KOPT-K1 (cell line): ENCODE results near the gene GALNT6.

Experiments
- H3K27ac ChIP-seq: fragments of 200-600 bp; sonication (generic); 2 replicates; pipeline ENCODE4 v1.5.1; 2016; ENCODE audit warnings: antibody characterized with exemption, mild to moderate bottlenecking, low read depth, low read length; ENCODE audit not compliant: poor library complexity, severe bottlenecking
- H3K36me3 ChIP-seq: fragments of 200-600 bp; sonication (generic); 2 replicates; pipeline ENCODE4 v1.5.1; 2017; ENCODE audit warnings: antibody characterized with exemption, mild to moderate bottlenecking, low read length, moderate library complexity; ENCODE audit not compliant: insufficient read depth
- H3K9me3 ChIP-seq: fragments of 200-600 bp; sonication (generic); 2 replicates; pipeline ENCODE4 v1.5.1; 2017; ENCODE audit warnings: antibody characterized with exemption, low read length, mild to moderate bottlenecking; ENCODE audit not compliant: insufficient read depth, poor library complexity, severe bottlenecking

GALNT6 gene

DNA sequence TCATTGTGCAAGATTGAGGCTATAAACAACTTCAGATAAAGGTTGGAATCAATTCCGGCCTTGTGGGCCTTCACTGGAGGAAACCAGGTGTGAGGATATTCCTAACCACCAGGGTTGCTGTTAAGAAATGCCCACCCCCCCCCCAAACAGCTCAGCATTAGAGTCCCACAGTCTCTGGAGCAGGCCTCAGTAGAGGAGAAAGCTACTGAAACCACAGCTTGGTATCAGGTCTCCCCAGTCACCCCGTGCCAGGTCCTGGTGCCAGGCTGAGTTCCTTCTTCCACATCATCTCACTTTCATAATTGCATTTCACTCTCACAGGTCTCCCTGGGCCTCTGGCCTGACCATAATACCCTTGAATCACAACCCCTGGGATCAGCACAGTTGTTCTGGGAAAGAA is 12.5 kb downstream of the GALNT6 start:
- Histone ChIP-seq H3K27ac (peak overlapping the region; percentile 65), H3K9me3 (no peaks in the 10 kb centered on the region), H3K36me3 (peaks cover 62% of the 10 kb centered on the region)

DNA sequence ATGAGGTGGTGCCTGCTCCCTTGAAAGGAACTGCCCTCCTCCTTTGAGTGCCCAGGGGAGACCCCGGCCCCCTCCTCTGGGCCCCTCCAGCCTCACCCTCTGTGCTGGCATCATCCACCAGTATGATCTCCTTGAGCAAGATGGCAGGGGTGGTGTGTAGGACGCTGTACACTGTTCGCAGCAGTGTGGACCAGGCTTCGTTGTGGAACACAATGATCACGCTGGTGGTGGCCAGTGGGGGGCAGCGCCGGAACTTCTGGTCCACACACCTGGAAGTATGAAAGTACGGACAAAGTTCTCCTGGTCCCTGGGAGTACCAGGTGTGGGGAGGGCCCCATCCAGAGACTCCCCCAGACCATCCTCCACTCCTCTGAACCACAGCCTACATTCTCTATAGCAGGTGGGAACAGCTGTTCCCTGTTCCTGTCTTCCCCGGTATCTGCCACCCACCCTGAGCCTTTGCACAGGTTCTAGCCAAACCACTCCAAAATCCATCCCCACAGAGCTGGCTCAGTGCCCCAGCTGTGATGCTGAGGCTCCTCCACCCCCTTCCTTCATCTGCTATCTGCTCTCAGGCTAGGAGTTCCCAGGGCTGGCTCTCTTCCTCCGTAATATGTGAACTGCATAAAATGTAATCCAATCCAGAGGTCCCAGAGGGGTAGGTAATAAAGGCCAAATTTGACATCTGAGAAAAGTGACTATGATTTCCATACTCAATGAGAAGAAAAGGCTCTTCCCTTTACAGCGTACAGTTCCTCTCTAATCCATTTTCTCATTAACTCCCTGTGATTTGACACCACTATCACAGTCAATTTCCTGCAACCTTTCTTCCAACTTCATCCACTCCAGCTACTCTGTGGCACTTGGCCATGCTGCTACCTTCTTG is 13.9 kb downstream of the GALNT6 start:
- Histone ChIP-seq H3K36me3 (peaks cover 76% of the 10 kb centered on the region), H3K9me3 (no peaks in the 10 kb centered on the region), H3K27ac (peak overlapping the region; percentile 65)

DNA sequence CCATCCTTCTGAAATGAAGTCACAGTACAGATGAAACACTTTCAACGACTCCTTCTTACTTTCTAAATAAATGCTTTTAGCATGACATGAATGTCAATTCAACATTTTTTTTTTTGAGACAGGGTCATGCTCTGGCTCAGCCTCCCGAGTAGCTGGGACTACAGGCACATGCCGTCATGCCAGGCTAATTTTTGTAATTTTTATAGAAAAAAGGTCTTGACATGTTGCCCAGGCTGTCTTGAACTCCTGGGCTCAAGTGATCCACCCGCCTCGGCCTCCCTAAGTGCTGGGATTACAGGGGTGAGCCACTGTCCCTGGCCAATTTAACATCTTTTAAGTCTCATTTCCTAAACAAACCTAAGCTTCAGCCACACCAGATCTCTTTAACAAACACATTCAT is 16.4 kb downstream of the GALNT6 start:
- H3K27ac ChIP-seq: peak overlapping the region; percentile 18
- H3K9me3 ChIP-seq: no peaks in the 10 kb centered on the region
- peaks cover 84% of the 10 kb centered on the region for H3K36me3 ChIP-seq

DNA sequence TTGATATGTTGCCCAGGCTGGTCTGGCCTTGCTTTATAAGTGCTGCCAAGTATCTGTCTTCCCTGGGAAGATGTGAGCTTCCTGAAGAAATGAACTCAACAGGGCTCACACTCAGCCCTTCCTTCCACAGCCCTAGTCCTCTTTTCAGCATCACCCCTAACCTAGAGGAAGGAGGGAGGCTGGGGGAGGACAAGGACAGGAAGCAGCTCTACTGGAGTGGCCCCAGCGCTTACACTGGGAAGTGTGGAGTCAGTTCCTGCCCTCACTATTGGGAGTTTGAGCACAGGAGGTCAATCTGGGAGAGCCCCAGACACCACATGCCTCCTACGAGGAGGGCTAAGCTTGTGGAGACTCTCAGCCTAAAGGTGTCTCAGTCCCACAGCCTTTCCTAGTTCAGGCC is 16.8 kb downstream of the GALNT6 start:
- H3K27ac ChIP-seq: peak overlapping the region; percentile 18
- H3K9me3 ChIP-seq: no peaks in the 10 kb centered on the region
- peaks cover 79% of the 10 kb centered on the region for H3K36me3 ChIP-seq

DNA sequence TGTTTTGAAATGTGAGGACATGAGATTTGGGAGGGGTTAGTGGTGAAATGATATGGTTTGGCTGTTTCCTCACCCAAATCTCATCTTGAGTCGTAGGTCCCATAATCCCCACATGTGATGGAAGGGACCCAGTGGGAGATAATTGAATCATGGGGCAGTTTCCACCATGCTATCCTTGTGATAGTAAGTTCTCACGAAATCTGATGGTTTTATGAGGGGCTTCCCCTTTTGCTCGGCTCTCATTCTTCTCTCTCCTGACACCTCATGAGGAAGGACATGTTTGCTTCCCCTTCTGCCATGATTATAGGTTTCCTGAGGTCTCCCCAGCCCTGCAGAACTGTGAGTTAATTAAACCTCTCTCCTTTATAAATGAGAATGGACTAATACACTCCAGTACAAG is 18.0 kb downstream of the GALNT6 start:
- Histone ChIP-seq H3K27ac (no peak overlapping the region), H3K9me3 (no peaks in the 10 kb centered on the region), H3K36me3 (peaks cover 68% of the 10 kb centered on the region)

DNA sequence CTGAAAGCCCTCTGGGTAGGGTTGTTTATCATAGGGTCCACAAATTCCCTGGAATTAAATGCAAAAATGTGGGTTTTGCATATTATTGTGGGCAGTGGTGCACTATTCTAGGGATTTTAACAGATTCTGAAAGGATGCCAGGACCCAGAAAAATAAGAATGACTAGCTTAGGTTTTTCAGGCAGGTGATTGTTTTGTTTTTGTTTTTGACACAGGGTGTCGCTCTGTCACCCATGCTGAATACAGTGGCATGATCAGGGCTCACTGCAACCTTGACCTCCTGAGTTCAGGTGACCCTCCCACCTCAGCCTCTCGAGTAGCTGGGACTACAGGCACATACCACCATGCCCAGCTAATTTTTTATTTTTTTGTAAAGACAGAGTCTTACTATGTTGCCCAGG is 19.2 kb downstream of the GALNT6 start:
- Histone ChIP-seq H3K36me3 (peaks cover 67% of the 10 kb centered on the region), H3K9me3 (no peaks in the 10 kb centered on the region), H3K27ac (no peak overlapping the region)

DNA sequence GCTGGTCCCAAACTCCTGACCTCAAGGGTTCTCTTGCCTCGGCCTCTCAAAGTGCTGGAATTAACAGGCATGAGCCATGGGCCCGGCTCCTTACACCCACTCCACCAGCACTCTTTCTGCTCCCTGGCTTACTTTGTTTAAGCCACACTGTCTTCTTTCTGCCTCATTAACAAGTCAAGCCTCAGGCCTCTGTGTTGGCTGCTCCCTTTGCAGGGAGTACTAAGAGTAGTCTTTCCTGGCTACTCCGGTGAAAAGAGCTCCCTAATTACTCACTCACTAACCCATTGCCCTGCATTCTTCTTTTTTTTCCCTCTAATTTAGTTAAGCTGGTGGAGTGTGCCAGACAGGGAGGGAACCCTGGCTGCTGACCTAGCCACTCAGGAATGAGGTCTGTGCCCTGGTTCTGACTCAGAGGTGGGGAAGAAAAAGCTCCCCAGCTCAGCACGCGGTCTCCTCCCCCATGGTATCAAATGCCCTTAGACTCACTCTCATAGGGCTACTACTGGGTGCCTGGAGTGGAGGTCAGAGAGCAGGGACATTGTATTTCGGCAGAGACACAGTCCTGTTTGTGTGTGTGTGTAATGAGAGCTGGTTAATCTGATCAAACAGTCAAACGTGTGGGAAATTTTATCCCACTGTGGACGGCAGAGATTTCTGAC is 19.8 kb downstream of the GALNT6 start:
- Histone ChIP-seq H3K9me3 (no peaks in the 10 kb centered on the region), H3K27ac (no peak overlapping the region), H3K36me3 (peaks cover 65% of the 10 kb centered on the region)

DNA sequence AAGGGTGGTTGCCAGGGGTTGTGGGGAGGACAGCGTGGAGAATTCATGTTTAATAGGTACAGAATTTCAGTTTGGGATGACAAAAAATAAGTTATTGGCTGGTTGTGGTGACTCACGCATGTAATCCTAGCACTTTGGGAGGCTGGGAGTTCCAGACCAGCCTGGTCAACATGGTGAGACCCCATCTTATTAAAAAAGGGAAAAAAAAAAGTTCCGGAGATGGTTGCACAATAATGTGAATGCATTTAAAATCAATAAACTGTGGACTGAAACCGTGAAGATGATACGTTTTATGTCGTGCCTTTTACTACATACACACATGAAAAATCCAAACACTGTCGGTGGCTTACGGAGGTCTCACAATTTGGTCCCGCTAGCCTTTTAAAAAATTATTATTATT is 20.5 kb downstream of the GALNT6 start:
- no peak overlapping the region for H3K27ac ChIP-seq
- H3K9me3 ChIP-seq: no peaks in the 10 kb centered on the region
- H3K36me3 ChIP-seq: peaks cover 65% of the 10 kb centered on the region

DNA sequence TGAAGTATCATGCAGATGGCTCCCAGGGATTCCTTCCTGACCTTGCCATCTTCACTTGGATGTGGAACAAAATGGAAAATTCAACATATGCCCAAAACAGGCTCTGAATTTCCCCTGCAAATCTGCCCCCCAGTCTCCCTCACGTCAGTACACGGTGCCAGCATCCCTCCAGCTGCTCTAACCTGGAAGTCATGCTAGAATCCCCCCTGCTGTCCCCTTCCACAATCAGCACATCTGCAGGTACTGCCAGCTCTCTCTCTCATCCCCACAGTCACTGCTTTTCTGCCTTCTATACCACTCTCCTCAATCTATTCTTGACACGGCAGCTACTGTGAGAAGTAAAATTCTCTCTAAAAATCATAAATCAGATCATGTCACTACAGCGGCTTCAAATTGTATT is 21.6 kb downstream of the GALNT6 start:
- Histone ChIP-seq H3K9me3 (no peaks in the 10 kb centered on the region), H3K36me3 (peaks cover 66% of the 10 kb centered on the region), H3K27ac (peak overlapping the region; percentile 68)

DNA sequence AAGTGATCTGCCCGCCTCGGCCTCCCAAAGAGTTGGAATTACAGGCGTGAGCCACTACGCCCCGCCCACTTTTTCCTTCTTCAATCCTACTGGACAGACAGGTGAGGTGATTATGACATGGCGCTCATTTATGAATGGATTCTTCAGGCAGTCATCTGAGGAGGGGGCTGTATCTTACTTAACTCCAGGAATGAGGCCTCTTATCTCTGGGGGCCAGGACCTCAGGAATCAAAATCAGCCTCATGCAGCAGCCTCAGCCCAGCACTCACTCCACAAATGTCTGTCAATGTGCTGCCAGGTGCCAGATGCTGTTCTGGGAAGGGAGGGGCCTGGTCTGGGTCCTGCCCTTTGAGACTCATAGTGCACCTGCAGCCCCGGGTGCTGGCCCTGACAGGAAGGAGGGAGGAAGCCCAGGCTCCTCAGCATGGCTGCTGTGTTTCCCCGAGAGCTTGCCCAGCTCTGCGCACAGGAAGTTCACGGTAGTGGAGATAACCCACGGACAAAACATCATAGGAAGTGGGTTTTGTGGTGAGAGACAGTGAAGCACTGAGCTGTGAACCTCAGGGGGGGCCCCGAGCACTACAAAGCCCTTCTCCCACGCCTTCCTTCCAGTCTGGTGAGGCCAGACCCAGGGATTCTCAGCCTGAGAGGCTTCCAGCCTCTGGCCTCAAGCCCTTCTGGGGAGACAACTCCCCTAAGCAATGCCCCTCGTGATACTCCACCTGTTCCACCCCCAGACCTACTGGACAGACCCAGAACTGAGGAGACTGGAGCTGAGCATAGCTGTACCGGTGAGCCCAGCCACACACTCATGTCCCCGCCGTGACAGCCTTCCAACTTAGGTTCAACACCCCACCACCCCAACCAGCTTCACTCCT is 22.3 kb downstream of the GALNT6 start:
- H3K36me3 ChIP-seq: peaks cover 66% of the 10 kb centered on the region
- peak overlapping the region; percentile 68 for H3K27ac ChIP-seq
- H3K9me3 ChIP-seq: no peaks in the 10 kb centered on the region

DNA sequence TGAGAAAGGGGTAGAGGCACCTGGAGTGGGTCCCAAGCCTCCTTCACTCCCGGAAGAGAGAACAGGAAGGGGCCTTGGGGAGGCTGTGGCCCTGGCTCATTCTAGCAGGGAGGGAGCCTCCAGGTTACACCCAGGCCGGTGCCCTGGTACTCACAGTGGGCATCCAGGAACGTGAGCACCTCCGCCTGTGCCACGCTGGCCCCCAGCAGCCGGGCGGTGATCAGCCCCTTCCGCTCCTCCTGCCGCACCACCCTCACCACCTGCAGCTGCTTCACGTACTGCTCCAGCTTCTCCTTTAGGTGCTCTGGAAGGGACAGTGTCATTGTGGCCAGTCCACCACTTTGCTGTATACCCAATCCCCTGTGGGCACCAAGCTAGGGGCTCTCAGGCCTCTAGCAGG is 25.9 kb downstream of the GALNT6 start:
- H3K27ac ChIP-seq: no peak overlapping the region
- peaks cover 72% of the 10 kb centered on the region; the same call in 1 of the 2 replicates for H3K36me3 ChIP-seq
- H3K9me3 ChIP-seq: no peaks in the 10 kb centered on the region

DNA sequence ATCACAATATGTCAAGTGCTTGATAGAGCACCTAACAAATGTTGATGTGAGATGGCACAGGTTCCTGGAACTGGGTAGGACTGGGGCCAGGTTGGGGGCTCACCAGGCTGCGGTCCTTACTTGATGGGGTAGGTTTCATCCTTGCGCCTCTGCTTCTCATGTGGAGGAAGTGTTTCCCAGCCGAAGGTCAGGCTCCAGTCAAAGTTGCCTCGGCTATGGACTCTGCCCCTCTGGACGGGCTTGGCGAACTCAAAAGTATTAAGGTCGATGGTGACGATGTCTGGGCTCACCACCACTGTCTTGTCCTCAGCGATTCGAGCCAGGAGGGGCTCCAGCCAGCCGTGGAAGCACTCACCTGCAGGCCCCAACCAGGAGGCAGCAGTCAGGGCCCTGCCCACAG is 27.2 kb downstream of the GALNT6 start:
- no peaks in the 10 kb centered on the region for H3K9me3 ChIP-seq
- H3K36me3 ChIP-seq: peaks cover 85% of the 10 kb centered on the region
- no peak overlapping the region for H3K27ac ChIP-seq

DNA sequence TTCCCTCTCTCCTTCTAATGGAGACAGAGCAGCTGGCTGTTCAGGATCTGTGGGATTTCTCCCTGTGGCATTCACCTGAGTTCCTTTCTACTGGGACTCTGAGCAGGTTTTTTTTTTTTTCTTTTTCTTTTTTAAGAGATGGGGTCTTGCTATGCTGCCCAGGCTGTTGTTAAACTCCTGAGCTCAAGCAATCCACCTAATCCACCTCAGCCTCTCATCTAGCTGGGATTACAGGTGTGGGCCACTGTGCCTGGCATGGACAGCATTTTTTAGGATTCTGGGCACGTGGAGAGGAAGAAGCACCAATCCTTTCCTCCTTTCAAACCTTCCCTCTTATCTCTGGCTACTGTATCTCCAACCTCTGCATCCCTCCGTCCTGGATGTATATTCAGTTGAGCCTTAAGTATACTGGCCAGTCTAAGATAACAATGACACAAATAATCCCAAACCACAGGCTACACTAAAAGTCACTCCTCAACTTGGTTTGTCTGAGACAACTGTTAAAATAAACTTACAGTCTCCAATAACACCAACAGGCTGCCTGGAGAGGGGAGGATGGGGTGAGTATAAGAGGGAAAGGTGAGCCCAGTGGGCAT is 28.4 kb downstream of the GALNT6 start:
- H3K9me3 ChIP-seq: no peaks in the 10 kb centered on the region
- H3K36me3 ChIP-seq: peaks cover 94% of the 10 kb centered on the region
- no peak overlapping the region for H3K27ac ChIP-seq

DNA sequence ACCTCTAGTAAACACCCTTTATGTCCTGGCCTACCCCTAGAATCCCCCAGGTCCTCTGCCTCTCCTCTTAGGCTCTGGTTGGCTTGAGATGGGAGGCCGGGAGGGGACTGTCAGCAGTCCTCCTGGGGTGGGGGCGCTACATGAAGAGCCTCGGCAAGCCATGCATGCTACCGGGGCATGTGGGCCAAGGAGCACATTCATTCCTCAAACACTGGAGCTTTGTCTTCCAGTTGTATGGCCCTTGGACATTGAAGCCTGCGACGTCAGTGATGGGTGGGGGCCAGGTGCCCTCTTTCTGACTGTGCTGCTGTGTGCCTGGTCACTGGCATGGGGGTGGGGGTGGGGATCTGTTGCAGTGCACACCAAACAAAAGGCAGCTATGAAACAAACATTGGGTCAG is 28.9 kb downstream of the GALNT6 start:
- no peaks in the 10 kb centered on the region for H3K9me3 ChIP-seq
- no peak overlapping the region for H3K27ac ChIP-seq
- H3K36me3 ChIP-seq: peaks cover 94% of the 10 kb centered on the region
